DMS114 treated with DMSO at 0.1 percent for 48 hours (cell line): ENCODE measurements around the gene TMEM126A.
"Not testable (repeated sequence)": the region's sequence is repeated elsewhere in the genome, so short reads cannot be mapped to it uniquely, and the experiment has no call there.

Source experiments
- DNase-seq: peaks from one replicate; lab custom pipeline; 2025; ENCODE audit not compliant: unreplicated experiment; lab: John Stamatoyannopoulos, UW

TMEM126A gene

DNA sequence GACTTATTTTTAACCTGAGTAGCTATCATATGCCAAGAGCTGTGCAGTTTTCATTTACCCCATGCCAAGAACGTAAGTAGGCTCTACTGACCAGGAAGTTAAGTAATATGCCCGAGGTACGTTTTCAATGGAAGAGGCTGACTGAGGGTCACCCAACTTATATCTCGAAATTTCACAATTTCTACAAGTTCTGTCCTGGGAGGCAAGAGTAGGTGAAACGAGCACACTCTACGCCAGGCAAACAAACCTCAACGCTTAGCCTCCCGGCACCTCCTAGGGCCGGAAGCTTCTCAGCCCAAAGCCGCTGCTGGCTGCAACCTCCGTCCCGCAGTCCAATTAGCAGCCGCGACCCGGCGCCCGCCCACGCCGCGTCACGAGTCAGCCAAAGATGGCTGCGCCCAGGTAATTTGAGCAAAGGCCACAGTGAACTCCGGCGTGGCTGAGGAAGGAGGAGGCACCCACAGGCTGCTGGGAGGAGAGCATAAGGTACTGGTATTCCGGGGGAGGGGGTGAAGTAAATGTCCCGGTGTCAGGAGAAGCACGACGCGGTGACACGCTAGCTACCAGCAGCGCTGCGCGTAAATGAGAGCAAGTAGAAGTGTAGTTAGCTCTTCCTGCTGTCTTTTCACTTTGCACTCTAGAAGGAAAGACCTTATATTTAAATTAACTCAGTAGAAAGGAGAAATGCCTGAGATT, at the start of gene TMEM126A:
TSS of gene TMEM126A (plus strand) at position 364 of the 696 bp plus-strand sequence. CDS start 2,289 bp downstream, outside the sequence.
- peak; percentile 68 for DNase-seq

DNA sequence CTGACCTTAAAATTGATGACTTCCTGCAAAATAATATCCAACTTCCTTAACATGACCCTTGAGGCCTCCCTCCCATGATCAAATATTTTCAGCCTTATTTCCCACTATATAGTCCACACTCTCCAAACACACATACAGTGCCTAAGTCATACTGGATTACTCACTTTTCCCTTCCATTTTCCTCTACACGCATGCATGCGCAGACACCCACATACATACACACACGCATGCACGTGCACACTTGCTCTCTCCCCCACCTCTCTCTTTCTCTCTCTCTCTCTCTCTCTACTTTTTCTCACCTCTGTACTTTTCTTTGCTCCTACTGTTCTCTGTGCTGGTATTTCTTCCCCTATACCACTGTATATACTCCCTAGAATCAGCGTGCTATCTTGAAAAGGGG, 48.7 kb upstream of the TMEM126A start:
- no peak for DNase-seq

DNA sequence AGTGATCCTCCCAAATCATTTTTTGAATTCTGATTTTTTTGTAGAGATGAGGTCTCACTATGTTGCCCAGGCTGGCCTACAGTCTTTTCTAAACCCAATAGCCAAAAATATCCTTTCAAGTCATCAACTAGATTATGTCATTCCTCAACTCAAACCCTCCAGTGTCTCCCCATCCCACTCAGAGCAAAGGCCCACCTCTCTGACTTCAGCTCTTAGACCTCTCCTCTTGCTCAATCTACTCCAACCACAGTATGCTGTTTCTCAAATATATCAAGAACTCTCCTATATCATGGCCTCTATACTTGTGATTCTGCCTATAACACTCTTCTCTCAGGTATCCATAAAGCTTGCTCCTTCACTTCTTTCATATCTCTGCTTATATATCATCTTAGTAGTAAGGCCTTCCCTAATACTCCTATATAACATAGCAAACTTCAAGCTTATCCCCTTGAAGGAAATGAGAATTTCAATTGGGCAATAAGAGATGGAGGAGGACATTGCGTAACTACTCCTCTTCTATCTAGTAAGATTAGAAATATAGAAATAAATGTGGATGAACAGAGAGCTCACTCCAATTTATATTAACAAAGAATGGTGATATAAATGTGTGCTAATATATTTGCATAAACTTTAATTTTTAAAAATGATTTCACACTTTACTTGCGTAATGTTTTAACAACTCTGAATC, 45.1 kb upstream of the TMEM126A start:
- DNase-seq = no peak

DNA sequence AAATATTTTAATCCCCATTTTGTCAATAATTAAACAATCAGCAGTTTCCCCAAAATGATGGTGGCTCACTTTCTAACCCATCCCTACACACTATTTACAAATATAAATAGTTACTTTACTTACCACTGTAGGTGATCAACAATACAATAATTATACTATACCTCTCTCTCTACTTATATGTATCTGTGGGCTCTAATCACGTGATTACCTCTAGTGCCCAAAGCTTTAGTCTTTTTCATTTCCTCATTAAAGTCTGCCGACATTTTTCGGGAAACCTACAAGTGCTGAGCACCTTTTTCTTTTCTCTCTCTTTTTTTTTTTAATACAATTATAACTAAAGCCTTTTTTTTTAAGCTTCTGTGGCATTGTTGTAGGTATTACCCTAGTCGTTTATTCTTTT, 44.5 kb upstream of the TMEM126A start:
- no peak for DNase-seq

DNA sequence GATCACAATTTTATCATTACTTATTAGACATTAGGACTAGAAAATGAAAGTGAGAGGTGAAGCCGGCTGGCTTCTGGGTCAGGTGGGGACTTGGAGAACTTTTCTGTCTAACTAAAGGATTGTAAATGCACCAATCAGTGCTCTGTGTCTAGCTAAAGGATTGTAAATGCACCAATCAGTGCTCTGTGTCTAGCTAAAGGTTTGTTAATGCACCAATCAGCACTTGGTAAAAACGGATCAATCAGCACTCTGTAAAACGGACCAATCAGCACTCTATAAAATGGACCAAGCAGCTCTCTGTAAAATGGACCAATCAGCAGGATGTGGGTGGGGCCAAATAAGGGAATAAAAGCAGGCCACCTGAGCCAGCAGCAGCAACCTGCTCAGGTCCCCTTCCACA, 41.5 kb upstream of the TMEM126A start:
- DNase-seq = not testable (repeated sequence)

DNA sequence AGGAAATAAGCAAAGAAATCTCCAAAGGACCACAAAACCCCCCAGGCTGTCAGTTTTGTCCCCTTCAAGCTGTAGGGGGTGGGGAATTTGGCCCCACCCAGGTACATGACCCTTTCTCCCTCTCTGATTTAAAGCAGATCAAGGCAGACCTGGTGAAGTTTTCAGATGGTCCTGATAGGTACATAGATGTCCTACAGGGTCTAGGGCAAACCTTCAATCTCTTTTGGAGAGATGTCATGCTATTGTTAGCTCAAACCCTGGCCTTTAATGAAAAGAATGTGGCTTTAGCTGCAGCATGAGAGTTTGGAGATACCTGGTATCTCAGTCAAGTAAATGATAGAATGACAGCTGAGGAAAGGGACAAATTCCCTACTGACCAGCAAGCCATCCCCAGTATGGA, 39.1 kb upstream of the TMEM126A start:
- not testable (repeated sequence) for DNase-seq

DNA sequence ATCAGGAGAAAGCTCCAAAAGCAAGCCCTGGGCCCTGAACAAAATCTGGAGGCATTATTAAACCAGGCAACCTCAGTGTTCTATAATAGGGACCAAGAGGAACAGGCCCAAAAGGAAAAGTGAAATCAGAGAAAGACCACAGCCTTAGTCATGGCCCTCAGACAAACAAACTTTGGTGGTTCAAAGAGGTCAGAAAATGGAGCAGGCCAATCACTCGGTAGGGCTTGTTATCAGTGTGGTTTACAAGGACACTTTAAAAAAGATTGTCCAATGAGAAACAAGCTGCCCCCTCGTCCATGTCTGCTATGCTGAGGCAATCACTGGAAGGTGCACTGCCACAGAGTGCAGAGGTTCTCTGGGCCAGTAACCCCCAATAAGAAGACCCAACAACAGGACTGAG, 38.5 kb upstream of the TMEM126A start:
- DNase-seq = not testable (repeated sequence)

DNA sequence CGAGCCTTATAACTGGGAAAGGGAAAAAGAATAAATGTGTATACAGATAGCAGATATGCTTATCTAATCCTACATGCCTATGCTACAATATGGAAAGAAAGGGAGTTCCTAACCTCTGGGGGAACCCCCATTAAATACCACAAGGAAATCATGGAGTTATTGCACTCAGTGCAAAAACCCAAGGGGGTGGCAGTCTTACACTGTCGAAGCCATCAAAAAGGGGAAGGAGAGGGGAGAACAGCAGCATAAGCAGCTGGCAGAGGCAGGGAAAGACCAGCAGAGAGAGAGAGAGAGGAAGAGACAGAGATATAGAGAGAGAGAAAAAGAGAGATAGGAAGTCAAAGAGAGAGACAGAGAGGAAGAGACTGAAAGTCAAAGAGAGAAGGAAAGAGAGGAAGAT, 36.1 kb upstream of the TMEM126A start:
- DNase-seq = not testable (repeated sequence)

DNA sequence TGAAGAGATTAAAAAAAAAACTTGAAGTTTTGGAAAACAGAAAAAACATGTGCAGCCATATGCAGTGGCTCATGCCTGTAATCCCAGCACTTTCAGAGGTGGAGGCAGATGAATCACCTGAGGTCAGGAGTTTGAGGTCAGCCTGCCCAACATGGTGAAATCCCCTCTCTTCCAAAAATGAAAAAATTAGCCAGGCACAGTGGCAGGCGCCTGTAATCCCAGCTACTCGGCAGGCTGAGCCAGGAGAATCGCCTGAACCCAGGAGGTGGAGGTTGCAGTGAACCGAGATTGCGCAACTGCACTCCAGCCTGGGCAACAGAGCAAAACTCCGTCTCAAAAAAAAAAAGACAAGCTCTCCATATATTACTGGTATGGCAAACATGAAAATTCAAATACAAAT, 28.3 kb upstream of the TMEM126A start:
- DNase-seq = no peak

DNA sequence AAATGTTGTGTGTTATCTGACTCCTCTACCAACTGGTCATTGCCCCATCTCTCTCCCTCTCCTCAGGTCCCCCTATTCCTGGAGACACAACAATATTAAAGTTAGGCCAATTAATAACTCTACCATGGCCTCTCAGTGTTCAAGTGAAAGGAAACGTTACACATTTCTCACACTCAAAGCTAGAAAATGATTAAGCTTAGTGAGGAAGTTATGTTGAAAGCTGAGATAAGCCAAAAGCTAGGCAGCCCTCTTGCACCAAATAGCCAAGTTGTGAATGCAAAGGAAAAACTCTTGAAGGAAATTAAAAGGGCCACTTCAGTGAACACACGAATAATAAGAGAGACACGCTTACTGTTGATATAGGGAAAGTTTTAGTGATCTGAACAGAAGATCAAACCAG, 27.5 kb upstream of the TMEM126A start:
- no peak for DNase-seq

DNA sequence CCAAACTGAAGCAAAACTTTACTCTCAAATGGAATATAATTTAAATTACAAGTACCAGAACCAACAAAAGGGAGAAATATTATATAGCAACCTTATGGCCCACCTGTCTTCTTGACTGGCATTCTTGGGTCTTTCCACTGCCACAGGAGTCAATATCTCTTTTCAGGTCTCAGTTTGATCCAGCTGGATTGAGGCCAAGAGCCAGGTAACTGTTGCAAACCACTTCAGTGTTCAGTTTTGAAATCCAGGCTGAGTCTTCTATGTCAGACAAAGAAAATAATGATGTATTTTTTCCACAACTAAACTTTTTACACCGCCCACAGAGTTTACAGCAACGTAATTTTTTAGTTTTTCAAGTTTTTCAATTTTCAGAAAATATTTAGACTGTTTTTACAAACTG, 21.3 kb upstream of the TMEM126A start:
- DNase-seq = no peak

DNA sequence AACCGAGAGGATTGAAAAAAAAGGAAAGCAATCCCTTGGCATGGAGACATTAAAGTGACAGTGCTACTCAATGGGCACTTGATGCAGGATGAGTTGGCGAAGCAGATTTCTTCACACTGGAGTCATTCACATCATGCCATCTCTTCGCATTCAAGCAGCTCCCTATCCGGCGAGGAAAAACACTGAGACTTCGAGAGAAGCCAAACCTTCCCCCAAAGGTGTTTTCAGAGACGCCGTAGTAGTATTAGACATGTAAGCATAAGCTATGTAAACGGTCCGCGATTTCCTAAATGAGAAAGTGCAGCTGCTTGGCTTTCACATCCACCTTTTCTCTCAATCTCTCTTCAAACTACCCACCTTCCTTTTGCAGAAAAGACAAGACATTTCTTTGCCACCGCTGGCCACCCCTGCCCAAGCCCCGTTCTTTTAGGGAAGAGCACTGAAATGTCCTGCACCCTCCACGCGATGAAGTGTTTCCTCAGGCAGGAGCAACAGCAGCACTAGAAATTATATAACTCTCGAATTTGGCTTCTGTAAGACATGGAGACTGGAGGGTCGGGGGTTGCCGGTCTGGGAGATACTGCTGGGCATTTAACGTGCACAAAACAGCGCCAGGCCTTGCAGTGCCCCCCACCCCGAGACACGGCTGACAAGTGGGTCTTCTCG, 20.3 kb upstream of the TMEM126A start, which contains the start of gene DLG2:
TSS of gene DLG2 (minus strand) at position 13 of the 666 bp plus-strand sequence.
- no peak for DNase-seq

DNA sequence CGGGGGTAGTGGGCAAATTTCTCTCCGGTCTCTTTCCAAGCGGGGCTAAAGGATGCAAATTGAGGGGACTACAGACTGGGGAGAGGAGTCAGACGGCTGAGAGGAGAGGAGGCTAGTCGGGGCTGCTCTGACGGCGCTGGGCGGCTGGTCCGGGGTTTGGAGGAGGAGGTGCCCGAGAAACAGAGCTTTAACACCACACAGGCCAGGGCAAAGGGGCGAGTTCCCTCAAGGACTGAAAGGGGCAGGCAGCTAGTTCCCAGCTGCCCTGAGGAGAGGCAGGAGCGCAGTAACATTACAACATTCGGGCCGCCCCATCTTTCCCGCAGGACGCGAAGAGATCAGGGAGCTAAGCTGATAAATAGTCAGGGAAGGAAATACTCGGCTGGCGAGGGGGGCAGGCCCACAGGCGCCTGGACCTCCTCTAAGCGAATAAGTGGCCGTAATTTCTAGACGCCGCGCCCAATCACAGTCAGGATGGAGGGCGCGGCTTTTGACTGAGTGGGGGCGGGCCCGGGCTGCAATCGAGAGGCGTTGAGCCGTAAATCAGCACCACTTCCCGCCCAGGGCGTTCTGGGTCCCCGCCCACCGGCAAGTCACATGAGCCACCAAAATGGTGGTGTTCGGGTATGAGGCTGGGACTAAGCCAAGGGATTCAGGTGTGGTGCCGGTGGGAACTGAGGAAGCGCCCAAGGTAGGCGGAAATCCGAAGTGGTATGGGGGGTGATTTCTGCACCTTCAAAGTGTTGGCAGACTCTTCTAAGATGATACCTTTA, 19.6 kb upstream of the TMEM126A start, which contains the start of gene TMEM126B:
TSS of gene TMEM126B (plus strand) at position 596 of the 773 bp plus-strand sequence. CDS start at position 611, 15 bp downstream.
- peak; percentile 94 for DNase-seq

DNA sequence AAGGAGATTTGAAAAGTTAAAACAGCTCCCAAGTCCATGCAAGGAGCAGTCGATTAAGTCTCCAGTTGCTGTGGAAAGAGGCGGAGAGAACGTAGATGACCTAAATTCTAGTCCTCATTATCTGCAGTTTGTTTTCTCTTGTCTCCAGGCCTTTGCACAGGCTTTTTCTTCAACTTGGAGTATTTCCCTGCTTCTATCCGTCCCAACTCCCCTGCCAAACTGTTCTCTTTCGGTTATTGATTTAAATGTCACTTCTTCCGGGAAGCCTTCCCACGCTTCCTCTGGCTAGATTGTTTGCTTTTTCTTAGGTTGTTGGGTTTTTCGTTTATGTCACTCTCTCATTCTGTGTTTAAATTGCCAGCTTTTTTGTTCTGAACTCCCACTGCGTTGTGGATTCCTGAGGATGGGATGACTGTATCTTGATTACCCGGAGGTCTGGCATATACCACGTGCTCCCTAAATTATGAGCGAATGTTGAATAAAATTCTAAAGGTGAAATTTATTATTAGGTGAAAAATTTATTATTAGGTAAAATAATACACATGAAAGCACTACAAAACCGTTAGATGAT, 18.9 kb upstream of the TMEM126A start:
- DNase-seq = peak; percentile 34

DNA sequence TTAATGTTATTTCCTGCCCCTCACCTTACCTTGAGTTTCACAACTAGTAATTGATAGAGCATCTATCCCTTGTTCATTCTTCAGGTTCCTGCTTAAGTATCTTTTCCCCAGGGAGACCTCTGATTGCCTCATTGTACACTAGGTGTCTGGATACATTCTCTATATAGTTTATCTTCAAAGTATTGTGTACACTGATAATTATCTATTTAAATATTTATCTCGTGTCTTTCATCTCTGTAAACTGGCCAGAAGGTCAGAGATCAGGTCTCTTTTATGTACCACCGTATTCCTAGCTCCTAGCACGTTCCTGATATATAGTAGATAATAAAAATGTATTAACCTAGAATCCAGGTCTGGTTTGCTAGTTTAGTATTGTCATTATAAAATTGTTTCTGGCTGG, 13.0 kb upstream of the TMEM126A start:
- DNase-seq = no peak

DNA sequence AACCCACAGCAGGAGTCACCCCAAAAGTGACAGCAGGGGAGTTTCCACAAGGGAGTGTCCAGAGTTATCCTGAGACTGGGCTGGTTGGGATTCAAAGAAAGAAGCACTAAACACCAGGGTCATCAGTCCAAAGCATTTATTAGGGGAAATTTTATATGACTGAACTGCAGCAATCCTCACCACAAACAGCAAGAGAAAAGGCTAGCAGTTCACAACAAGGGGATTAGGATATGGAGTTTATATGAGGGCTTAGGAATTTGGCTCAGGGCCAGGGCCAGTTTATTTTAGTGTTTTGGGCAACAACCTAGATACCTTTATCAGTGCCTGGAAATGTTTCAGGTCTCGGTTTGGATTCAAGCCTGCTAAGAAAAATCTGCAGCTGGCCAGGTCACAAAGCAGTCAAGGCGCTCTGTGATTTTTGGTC, 4.6 kb upstream of the TMEM126A start:
- DNase-seq = no peak

DNA sequence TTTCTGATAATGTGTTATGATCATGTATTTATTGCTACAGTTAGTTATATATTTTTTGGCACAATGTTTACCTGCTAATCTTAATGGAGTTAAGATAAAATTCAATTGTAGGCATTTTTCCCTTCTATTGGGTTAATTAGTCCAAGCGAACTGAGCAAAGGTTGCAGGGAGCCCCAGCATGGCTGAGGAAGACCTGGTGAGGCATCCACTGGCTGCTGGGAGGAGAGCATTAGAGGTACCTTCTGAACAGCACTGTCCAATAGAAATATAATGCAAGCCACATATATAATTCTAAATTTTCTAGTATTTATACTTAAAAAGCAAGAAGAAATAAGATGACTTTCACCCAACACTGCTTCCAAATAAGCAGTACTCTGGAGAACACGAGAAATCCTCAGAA, 689 bp upstream of the TMEM126A start:
- DNase-seq = no peak

DNA sequence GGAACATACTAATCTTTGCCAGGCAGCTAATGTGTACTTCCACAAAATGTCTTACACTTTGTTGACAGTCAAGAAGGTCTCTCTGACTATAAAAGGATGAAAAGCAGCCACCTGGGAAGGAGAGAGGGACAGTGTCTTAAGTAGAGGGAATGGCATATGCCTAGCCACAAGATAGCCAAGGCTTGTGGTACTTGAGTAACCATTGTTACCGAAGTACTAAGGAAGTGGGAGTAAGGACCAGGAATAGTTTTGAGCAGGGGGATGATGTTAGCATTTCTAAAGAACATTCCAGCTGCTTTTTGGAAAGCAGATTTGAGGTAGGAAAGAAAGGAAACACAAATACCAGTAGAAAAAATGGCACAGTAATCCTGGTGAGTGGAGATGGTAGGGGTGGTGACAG, 3.4 kb downstream of the TMEM126A start:
- no peak for DNase-seq

DNA sequence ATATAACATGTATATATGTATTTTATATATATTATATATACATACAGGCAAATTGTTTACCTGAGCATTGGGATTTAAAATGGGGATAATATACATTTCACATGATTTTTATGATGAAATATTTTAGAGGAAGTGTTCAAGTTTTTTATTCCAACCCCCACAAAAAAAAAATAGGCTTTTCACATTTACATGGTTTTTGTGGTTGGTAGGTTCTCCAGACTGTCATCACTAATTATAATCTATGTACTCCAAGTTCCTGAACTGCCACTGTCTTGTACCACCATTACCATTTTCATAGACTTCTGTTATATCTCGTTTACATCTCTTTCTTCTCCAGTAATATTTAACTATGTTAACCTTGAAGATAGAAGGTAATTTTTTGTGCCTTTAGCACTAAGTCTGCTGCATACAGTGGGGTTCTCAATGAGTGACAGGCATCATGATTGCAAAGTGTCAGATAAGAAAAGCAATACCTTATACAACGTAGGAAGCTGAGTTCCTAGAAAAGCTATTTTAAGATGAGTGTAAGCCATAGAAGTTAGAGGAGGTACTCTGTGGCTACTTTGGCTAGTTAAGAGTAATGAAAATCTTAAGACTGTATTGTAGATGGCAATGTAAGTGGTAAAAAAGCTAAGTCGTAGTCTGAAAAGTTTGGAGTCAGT, 5.2 kb downstream of the TMEM126A start:
- no peak for DNase-seq

DNA sequence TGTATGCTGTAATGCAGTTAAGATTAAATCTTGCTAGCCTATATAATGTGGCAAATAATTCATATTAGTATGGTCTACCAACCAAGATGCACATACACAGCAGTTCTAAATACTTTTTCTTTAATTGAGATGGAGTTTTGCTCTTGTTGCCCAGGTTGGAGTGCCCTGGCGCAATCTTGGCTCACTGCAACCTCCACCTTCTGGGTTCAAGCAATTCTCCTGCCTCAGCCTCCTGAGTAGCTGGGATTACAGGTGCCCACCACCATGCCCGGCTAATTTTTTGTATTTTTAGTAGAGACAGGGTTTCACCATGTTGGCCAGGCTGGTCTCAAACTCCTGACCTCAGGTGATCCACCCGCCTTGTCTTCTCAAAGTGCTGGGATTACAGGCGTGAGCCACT, 6.6 kb downstream of the TMEM126A start:
- DNase-seq = not testable (repeated sequence)
